ENCODE measurements around the gene KAT7. TPM values are rescaled to one million over a fixed set of nuclear protein-coding genes. Genes with fewer than 3 reads are reported as not detected.

The KAT7 gene
- 109 and 115 TPM in 2 replicates for total RNA-seq (2013; cell fraction: nucleolus; rRNA removed)
- total RNA-seq (2014; rRNA removed) (19.5 and 26.1 TPM in 2 replicates), total RNA-seq (2014; rRNA removed; fragmentation: Illumina TruSeq; extraction: Trizol) (26.1 and 28.4 TPM in 2 replicates), total RNA-seq (2021) (40.1 and 45.8 TPM in 2 replicates), polyA plus RNA-seq (2011; rRNA removed) (20.5 and 24.2 TPM in 2 replicates), polyA plus RNA-seq (2014; fragmentation: Illumina TruSeq; extraction: Trizol) (30.6 and 40.2 TPM in 2 replicates), polyA plus RNA-seq (2014; fragmentation: Nextera tagmentation; extraction: Ambion mirVana) (1 to 10 TPM; 6.6 to 8.7 TPM), polyA plus RNA-seq (2014; rRNA removed) (15.9 and 19.9 TPM in 2 replicates), polyA plus RNA-seq (2016; fragmentation: Nextera tagmentation; extraction: Ambion mirVana) (10 to 100 TPM; 41.2 to 44.5 TPM), polyA minus RNA-seq (2011; rRNA and poly(A)+ RNA removed) (43.1 and 50.0 TPM in 2 replicates), Bru-seq, nascent RNA (percentile 90 among the genes with signal in this experiment), BruChase-seq, experiment 1, labeled RNA remaining after a 6-hour chase (percentile 83 among the genes with signal in this experiment), BruChase-seq, experiment 2, labeled RNA remaining after a 2-hour chase (percentile 88 among the genes with signal in this experiment)
- 16.9 TPM for polyA plus RNA-seq (2011; ENCODE audit: low read depth)
- 21.1 and 27.5 TPM in 2 replicates for polyA plus RNA-seq (2011; cell fraction: cytosol; rRNA removed)
- polyA plus RNA-seq (2011; cell fraction: nucleus; rRNA removed), result 47.7 and 49.1 TPM in 2 replicates
- 20.5 and 24.9 TPM in 2 replicates for polyA plus RNA-seq (2012)
- polyA minus RNA-seq (2011; cell fraction: cytosol; rRNA and poly(A)+ RNA removed), result 14.2 and 15.8 TPM in 2 replicates
- polyA minus RNA-seq (2011; cell fraction: nucleus; rRNA and poly(A)+ RNA removed), result 27.4 and 50.0 TPM in 2 replicates
- long read RNA-seq, experiment 1, full-length matches to known transcripts, result 15 of 22 reads
- long read RNA-seq, experiment 1, partial matches to known transcripts, result 6 of 22 reads
- long read RNA-seq, experiment 1, other reads (novel, unspliced or antisense), result 1 of 22 reads
- long read RNA-seq, experiment 2, full-length matches to known transcripts, result 36 of 61 reads
- long read RNA-seq, experiment 2, partial matches to known transcripts, result 12 of 61 reads
- long read RNA-seq, experiment 2, other reads (novel, unspliced or antisense), result 13 of 61 reads

GRCh38 chr17:49788478-49789242 is at the start of gene KAT7:
Gene KAT7, plus strand, starts transcription at chr17:49788681. Its CDS starts 154 bp downstream, at chr17:49788835.
- FAIRE-seq, result peak; percentile 98
- H2AFZ ChIP-seq (ENCODE audit: control insufficient read depth, low read depth, low read length), result peak within 1 kb of the TSS; percentile 92
- peak within 1 kb of the TSS; percentile 91 for H3K4me3 ChIP-seq
- peak within 1 kb of the TSS; percentile 99 for H3K27ac ChIP-seq (ENCODE audit: control insufficient read depth, insufficient read depth)
- H3K4me1 ChIP-seq (ENCODE audit: control insufficient read depth, insufficient read depth, low read length), result peaks cover 6% of the 10 kb centered on the region
- peak within 1 kb of the TSS; percentile 99 for H3K9ac ChIP-seq (ENCODE audit: control insufficient read depth, insufficient read depth, low read length)
- in situ Hi-C loops (cut with MboI) (loop anchor here (5.0 kb wide), 2 partner anchors 81 to 216 kb away; partner anchors contain the start of gene SLC35B1), intact Hi-C loops (cut with micrococcal nuclease; ENCODE audit: unreplicated experiment) (loop anchor here (1.0 to 2.0 kb wide), 3 partner anchors 42 to 446 kb away; no protein-coding TSS in a partner anchor)
- no peaks in the 10 kb centered on the region for H4K20me1 ChIP-seq (ENCODE audit: control insufficient read depth, insufficient read depth)
- H3K9me3 ChIP-seq (replicated peaks; ENCODE audit: control insufficient read depth, insufficient read depth, low read length), result no peaks in the 10 kb centered on the region
- H3K79me2 ChIP-seq (ENCODE audit: control insufficient read depth, insufficient read depth, low read length), result peaks cover 38% of the 10 kb centered on the region
- SMC1A ChIA-PET (ENCODE audit: uncharacterized antibody, unreplicated experiment), result interaction anchor here (0.8 to 4.0 kb wide), 13 partner anchors 15 to 293 kb away, joined by 3 to 25 read pairs (median 4); partner anchors contain the start of gene SLC35B1
- WGBS (ENCODE audit: insufficient coverage, insufficient replicate concordance, low lambda C conversion rate, missing lambda C conversion rate), result under 1% methylated on average over 59 of the region's 59 CpGs
- RAD21 ChIA-PET (ENCODE audit: unreplicated experiment), result interaction anchor here (0.6 to 2.2 kb wide), 11 partner anchors 12 to 221 kb away, joined by 3 to 20 read pairs (median 5); partner anchors contain the start of genes FAM117A and SLC35B1
- H3K4me2 ChIP-seq (ENCODE audit: control insufficient read depth, insufficient read depth), result peak within 1 kb of the TSS; percentile 95
- DNase-seq (ENCODE audit: low read depth, low spot score), result peak; percentile 99
- peak; percentile 96 for ATAC-seq
- no peaks in the 10 kb centered on the region for H3K27me3 ChIP-seq (replicated peaks in 1 of 2; ENCODE audit: control insufficient read depth in 2 of 2, insufficient read depth in 2 of 2, low read length in 1 of 2)
- POLR2A ChIA-PET, result interaction anchor here (0.6 to 3.0 kb wide), 7 partner anchors 22 to 92 kb away, joined by 3 to 27 read pairs (median 7); partner anchors contain the start of genes FAM117A and SLC35B1
- BruUV-seq (replicated peaks), result no TSS peak
- CTCF ChIA-PET, result interaction anchor here (0.6 to 3.9 kb wide), 10 partner anchors 12 to 218 kb away, joined by 3 to 34 read pairs (median 6); partner anchors contain the start of gene SLC35B1
- H3K36me3 ChIP-seq (ENCODE audit: control insufficient read depth in 2 of 2, insufficient read depth in 2 of 2, low read length in 1 of 2), result peaks cover 0 to 14% of the 10 kb centered on the region in 2 experiments; a peak in 3 of 4 replicates
- TF ChIP-seq PRDM15 (CRISPR knock-in tag; IDR thresholded peaks at IDR 0.05), result no peak
- TF ChIP-seq EGR1 (IDR thresholded peaks at IDR 0.05; ENCODE audit: borderline replicate concordance in 1 of 2, low read depth in 2 of 2, low read length in 2 of 2), result peak; percentile 76 to 100
- peak; percentile 76 for TF ChIP-seq USF2 (IDR thresholded peaks at IDR 0.05; ENCODE audit: borderline replicate concordance, low read depth, low read length)
- TF ChIP-seq ETV6 (conservative IDR thresholded peaks at IDR 0.05 in 1 of 2, IDR thresholded peaks at IDR 0.05 in 1 of 2; ENCODE audit: borderline replicate concordance in 1 of 2, low read depth in 1 of 2), result no peak
- 0 out of 2 replicates have a peak, but pooled peaks have one; percentile 18 for TF ChIP-seq IRF4 (IDR thresholded peaks at IDR 0.05; ENCODE audit: low read depth, low read length)
- peak; percentile 92 for TF ChIP-seq SMARCA5 (IDR thresholded peaks at IDR 0.05)
- TF ChIP-seq ZNF217 (IDR thresholded peaks at IDR 0.05), result no peak
- TF ChIP-seq NFIC (IDR thresholded peaks at IDR 0.05; ENCODE audit: low read depth, low read length), result no peak
- peak; percentile 93 for TF ChIP-seq DPF2 (IDR thresholded peaks at IDR 0.05)
- TF ChIP-seq NFYB (IDR thresholded peaks at IDR 0.05; ENCODE audit: insufficient read depth, low read depth, low read length), result peak; percentile 99
- no peak for TF ChIP-seq WRNIP1 (IDR thresholded peaks at IDR 0.05; ENCODE audit: borderline replicate concordance, low read depth, low read length)
- peak; percentile 94 for TF ChIP-seq HCFC1 (IDR thresholded peaks at IDR 0.05; ENCODE audit: low read length)
- TF ChIP-seq RELA (IDR thresholded peaks at IDR 0.05; ENCODE audit: borderline replicate concordance, partially characterized antibody), result no peak

All from GM12878 (cell line).